HepG2 (cell line): ENCODE results near the gene SLA2.

Experiments
- CREM ChIP-seq, 2 experiments: sonication (generic) in 1 of 2; formaldehyde crosslinking in 1 of 2; IDR thresholded peaks; 2 replicates each; pipeline versions ENCODE4 v1.4.0 to v1.6.1; 2016 to 2020; ENCODE audit warnings: antibody characterized with exemption in 1 of 2, mild to moderate bottlenecking in 1 of 2, missing genetic modification reagents in 1 of 2
- CTCF ChIP-seq: sonication (generic); formaldehyde crosslinking; IDR thresholded peaks from 2 replicates; pipeline ENCODE4 v1.5.0; 2020; ENCODE audit warnings: mild to moderate bottlenecking, missing genetic modification reagents, moderate library complexity
- DNMT1 ChIP-seq: sonication (generic); formaldehyde crosslinking; IDR thresholded peaks from 2 replicates; pipeline ENCODE4 v1.5.1; 2020; ENCODE audit warnings: mild to moderate bottlenecking, missing genetic modification reagents
- KAT7 ChIP-seq: IDR thresholded peaks from 2 replicates; pipeline ENCODE4 v1.6.1; 2018; ENCODE audit warnings: borderline replicate concordance, missing compliant biosample characterization
- MAX ChIP-seq: IDR thresholded peaks from 2 replicates; pipeline ENCODE4 v1.6.1; 2012; ENCODE audit warnings: inconsistent platforms
- MLXIP ChIP-seq: sonication (generic); formaldehyde crosslinking; IDR thresholded peaks from 2 replicates; pipeline ENCODE4 v1.9.0; 2021; ENCODE audit warnings: missing genetic modification reagents, borderline replicate concordance
- TCF12 ChIP-seq, 2 experiments: fragments of 450-650 bp in 1 of 2; sonication (generic) in 1 of 2; formaldehyde crosslinking in 1 of 2; IDR thresholded peaks; 2 replicates each; pipeline versions ENCODE4 v1.6.1 to v1.8.0; 2017 to 2022; ENCODE audit warnings: antibody characterized with exemption in 1 of 2, mild to moderate bottlenecking in 1 of 2, missing genetic modification reagents in 1 of 2, moderate library complexity in 1 of 2
- ZMAT3 ChIP-seq: sonication (generic); formaldehyde crosslinking; conservative IDR thresholded peaks from 2 replicates; pipeline ENCODE4 v1.7.0; 2021; ENCODE audit warnings: missing genetic modification reagents
- ZNF749 ChIP-seq: sonication (generic); formaldehyde crosslinking; IDR thresholded peaks from 2 replicates; pipeline ENCODE4 v1.8.0; 2022; ENCODE audit warnings: mild to moderate bottlenecking, missing genetic modification reagents, moderate library complexity, borderline replicate concordance
- ZNF792 ChIP-seq: IDR thresholded peaks from 2 replicates; pipeline ENCODE4 v1.6.1; 2016
- TF ChIP-seq, protein P1 (sequence below), 2 experiments: fragments of 450-650 bp in 1 of 2; sonication (generic) in 1 of 2; formaldehyde crosslinking; IDR thresholded peaks; 2 replicates each; pipeline versions ENCODE4 v1.5.0 to v1.8.0; 2020 to 2022; ENCODE audit warnings: mild to moderate bottlenecking in 1 of 2, missing genetic modification reagents in 1 of 2
- TF ChIP-seq, protein P2 (sequence below): sonication (generic); formaldehyde crosslinking; IDR thresholded peaks from 2 replicates; pipeline ENCODE4 v1.8.0; 2022; ENCODE audit warnings: missing genetic modification reagents, mild to moderate bottlenecking, moderate library complexity, borderline replicate concordance

DNA sequence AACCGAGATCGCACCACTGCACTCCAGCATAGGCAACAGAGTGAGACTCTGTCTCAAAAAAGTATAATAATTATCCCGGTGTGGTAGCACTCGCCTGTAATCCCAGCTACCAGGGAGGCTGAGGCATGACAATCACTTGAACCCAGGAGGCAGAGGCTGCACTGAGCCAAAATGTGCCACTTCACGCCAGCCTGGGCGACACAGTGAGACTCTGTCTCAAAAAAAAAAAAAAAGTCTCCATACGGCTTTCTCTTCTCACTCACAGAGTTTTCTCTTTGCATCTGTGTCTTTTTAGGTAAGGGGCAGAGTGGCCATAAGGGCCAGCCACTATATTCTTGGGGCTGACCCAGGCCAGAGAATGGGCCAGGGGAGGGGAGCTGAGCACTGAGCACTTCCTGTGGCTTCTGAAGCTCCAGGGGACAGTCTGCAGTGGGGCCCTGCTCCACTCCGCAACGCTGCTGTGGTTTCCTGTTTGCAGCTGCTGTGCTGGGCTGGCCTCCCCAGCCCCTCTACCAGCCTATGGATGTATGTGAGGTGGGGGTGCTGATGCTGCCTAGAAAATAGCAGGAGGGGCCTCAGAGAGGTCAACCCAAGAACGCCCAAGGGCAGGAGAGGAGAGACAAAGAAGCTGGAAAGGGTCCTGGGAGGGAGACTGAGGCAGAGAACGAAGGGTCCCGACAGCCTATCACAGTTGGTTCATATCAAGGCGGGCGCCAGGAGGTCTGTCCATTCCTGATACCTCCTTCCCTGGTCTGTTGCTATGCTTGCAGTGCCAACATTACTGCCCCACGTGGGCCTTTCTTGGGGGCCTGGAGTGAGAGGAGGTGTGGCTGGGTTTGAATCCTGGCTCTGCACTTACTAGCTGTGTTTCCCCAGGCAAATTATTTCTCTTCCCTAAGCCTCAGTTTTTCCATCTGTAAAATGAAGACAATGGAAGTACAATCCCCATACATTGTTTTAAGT lies 16.0 kb downstream of the SLA2 start:
- TF ChIP-seq, protein P1, sequence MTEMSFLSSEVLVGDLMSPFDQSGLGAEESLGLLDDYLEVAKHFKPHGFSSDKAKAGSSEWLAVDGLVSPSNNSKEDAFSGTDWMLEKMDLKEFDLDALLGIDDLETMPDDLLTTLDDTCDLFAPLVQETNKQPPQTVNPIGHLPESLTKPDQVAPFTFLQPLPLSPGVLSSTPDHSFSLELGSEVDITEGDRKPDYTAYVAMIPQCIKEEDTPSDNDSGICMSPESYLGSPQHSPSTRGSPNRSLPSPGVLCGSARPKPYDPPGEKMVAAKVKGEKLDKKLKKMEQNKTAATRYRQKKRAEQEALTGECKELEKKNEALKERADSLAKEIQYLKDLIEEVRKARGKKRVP (CRISPR knock-in tag; IDR thresholded peaks at IDR 0.05): no peak
- TF ChIP-seq, protein P2, sequence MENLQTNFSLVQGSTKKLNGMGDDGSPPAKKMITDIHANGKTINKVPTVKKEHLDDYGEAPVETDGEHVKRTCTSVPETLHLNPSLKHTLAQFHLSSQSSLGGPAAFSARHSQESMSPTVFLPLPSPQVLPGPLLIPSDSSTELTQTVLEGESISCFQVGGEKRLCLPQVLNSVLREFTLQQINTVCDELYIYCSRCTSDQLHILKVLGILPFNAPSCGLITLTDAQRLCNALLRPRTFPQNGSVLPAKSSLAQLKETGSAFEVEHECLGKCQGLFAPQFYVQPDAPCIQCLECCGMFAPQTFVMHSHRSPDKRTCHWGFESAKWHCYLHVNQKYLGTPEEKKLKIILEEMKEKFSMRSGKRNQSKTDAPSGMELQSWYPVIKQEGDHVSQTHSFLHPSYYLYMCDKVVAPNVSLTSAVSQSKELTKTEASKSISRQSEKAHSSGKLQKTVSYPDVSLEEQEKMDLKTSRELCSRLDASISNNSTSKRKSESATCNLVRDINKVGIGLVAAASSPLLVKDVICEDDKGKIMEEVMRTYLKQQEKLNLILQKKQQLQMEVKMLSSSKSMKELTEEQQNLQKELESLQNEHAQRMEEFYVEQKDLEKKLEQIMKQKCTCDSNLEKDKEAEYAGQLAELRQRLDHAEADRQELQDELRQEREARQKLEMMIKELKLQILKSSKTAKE (CRISPR knock-in tag): no peak
- no peak for TF ChIP-seq ZNF749 (CRISPR knock-in tag)
- TF ChIP-seq ZMAT3 (CRISPR knock-in tag): no peak
- TF ChIP-seq CTCF: no peak
- TF ChIP-seq CREM (IDR thresholded peaks at IDR 0.05): no peak
- TF ChIP-seq CREM (CRISPR knock-in tag; IDR thresholded peaks at IDR 0.05): no peak
- no peak for TF ChIP-seq TCF12 (IDR thresholded peaks at IDR 0.05)
- no peak for TF ChIP-seq TCF12 (CRISPR knock-in tag; IDR thresholded peaks at IDR 0.05)
- TF ChIP-seq DNMT1 (CRISPR knock-in tag): no peak
- no peak for TF ChIP-seq MLXIP (CRISPR knock-in tag)
- TF ChIP-seq KAT7 (CRISPR knock-in tag): no peak
- TF ChIP-seq ZNF792: no peak
- no peak for TF ChIP-seq MAX
